Measurements from ENCODE around the gene ZCCHC4.

ZCCHC4 gene

DNA sequence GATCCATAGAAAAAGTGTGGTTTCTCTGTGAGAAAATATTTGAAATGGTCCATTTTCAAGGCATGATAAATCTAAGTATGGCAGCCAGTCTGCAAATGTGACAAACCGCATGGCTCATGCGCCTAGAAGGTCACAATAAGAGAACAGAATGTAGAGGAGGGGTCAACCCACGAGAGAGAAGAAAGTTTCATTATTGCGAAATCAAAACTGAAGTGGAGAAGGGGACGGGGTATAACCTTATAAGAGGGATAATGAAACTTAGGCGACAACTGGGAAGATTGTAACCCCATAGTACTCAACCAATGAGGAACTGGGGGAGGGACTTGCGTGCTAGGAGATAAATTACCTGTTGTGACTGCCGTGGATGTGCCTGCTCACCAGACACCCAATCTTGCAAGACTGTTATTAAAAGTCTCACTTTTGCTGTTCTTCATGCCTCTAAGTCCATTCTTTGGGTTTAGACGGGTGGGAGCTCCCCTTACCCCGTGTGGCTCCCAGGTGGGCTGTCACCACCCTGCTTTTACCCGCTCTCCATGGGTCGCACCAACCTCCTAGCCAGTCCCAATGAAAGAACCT, 21.3 kb upstream of the ZCCHC4 start:
- ChIA-PET CTCF (no interaction called here), POLR2A (ENCODE audit: low non-redundant PET) (no interaction called here)
- TF ChIP-seq CTCF (conservative IDR thresholded peaks at IDR 0.05; ENCODE audit: low read depth), result no peak
- DNase-seq (ENCODE audit: low spot score), result no peak
- H3K27ac ChIP-seq, result no peak overlapping the region

DNA sequence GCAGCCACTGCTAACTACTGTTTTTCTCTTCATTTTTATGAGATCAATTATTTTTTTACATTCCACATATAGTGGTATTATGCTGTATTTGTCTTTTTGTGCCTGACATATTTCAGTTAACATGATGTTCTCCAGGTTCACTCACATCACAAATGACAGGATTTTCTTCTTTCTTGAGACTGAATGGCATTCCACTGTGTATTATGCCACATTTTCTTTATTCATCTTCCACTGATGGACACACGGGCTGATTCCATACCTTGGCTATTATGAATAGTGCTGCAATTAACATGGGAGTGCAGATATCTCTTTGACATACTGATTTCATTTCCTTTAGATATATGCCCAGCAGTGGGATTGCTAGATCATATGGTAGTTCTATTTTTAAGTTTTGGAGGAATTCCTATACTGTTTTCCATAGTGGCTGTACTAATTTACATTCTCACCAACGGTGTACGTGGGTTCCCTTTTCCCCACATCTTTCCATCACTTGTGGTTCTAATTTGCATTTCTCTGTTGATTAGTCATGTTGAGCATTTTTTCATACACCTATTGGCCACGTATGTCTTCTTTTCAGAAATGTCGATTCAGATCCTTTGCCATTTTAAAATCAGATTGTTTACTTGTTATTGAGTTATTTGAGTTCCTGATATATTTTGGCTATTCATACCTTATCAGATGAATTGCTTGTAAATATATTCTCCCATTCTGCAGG, 14.9 kb upstream of the ZCCHC4 start:
- ChIA-PET CTCF (interaction anchor here (0.7 kb wide), 1 partner anchor 14 kb away, joined by 4 read pairs; no protein-coding TSS in a partner anchor), POLR2A (ENCODE audit: low non-redundant PET) (no interaction called here)
- TF ChIP-seq CTCF (conservative IDR thresholded peaks at IDR 0.05; ENCODE audit: low read depth), result no peak

GRCh38 chr4:25299476-25300203, 12.9 kb upstream of the ZCCHC4 start:
- peak; percentile 47 for DNase-seq (ENCODE audit: low spot score)
- H3K27ac ChIP-seq, result no peak overlapping the region
- ChIA-PET CTCF (interaction anchor here (1.0 to 1.4 kb wide), 2 partner anchors 13 to 319 kb away, joined by 3 to 5 read pairs; no protein-coding TSS in a partner anchor), POLR2A (ENCODE audit: low non-redundant PET) (no interaction called here)
- TF ChIP-seq CTCF (conservative IDR thresholded peaks at IDR 0.05; ENCODE audit: low read depth), result no peak

More for the DNA sequence above, 14.9 kb upstream of the ZCCHC4 start:
- DNase-seq (ENCODE audit: low spot score), result no peak
- H3K27ac ChIP-seq, result no peak overlapping the region

DNA sequence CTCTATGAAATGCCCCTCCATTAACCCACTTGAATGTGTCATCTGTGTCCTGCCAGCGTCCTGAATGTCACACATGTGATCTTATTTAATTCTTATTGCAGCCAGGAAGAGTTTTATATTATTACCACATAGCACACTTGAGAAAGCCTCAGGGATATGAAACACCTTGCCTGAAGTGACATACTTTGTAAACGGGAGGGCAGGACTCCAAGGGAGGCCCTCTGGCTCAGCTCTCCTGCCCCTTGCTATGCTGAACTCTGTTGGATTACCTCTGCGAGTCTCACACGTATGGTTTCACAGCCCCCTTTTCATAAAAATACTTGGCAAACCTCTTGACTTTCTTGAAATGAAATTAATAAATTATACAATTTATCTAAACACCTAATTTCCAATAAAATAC, 11.1 kb upstream of the ZCCHC4 start:
- no peak overlapping the region for H3K27ac ChIP-seq

DNA sequence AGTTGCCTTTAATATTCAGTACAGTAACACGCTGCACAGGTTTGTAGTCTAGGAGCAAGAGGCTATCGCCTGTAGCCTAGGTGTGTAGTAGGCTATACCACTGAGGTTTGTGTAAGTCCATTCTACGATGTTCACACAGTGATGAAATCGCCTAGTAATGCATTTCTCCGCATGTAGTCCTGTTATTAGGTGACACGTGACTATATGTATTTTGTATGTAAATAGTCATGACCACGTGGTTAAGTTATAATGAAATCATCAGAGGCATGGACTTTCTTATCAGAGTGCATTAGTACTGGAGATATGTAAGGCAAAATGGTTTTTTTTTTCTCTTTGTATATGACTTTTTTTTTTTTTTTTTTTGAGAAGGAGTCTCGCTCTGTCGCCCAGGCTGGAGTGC, 9.9 kb upstream of the ZCCHC4 start:
- POLR2A ChIA-PET (ENCODE audit: low non-redundant PET), result no interaction called here
- no peak overlapping the region for H3K27ac ChIP-seq
- DNase-seq (ENCODE audit: low spot score), result no peak
- CTCF ChIA-PET, result no interaction called here
- no peak for TF ChIP-seq CTCF (conservative IDR thresholded peaks at IDR 0.05; ENCODE audit: low read depth)

More for the DNA sequence above, 11.1 kb upstream of the ZCCHC4 start:
- no peak for TF ChIP-seq CTCF (conservative IDR thresholded peaks at IDR 0.05; ENCODE audit: low read depth)
- ChIA-PET CTCF (no interaction called here), POLR2A (ENCODE audit: low non-redundant PET) (no interaction called here)
- DNase-seq (ENCODE audit: low spot score), result no peak

- ChIA-PET CTCF (no interaction called here), POLR2A (ENCODE audit: low non-redundant PET) (no interaction called here)
- no peak for DNase-seq (ENCODE audit: low spot score)
- H3K27ac ChIP-seq, result no peak overlapping the region
- no peak for TF ChIP-seq CTCF (conservative IDR thresholded peaks at IDR 0.05; ENCODE audit: low read depth)
These were observed 9.0 kb upstream of the ZCCHC4 start for GRCh38 chr4:25303578-25303977.

Measured in RWPE1 (cell line).